Sigmoid colon (tissue), 3 donors: ENCODE measurements around the gene GPC6.

Source experiments
- CTCF ChIP-seq, 4 experiments: fragments of 450-650 bp in 3 of 4; fragments of 200-600 bp in 1 of 4; IDR thresholded peaks; one replicate each; pipeline ENCODE4 v1.5.1; 2016 to 2019; ENCODE audit warnings: antibody characterized with exemption in 4 of 4, mild to moderate bottlenecking in 3 of 4, moderate library complexity in 2 of 4
- POLR2A ChIP-seq, 2 donors: fragments of 450-650 bp; IDR thresholded peaks; one replicate each; pipeline ENCODE4 v1.6.1; 2016; ENCODE audit warnings: antibody characterized with exemption in 2 of 2, mild to moderate bottlenecking in 2 of 2, moderate library complexity in 2 of 2

- TF ChIP-seq POLR2A (IDR thresholded peaks at IDR 0.05): no peak
- TF ChIP-seq CTCF (IDR thresholded peaks at IDR 0.05): no peak
Measured at GRCh38 chr13:93527748-93528297, 301.2 kb downstream of the GPC6 start.
